Activated CD8-positive, alpha-beta memory T cell treated with anti-CD3 and anti-CD28 coated beads for 1 hour (primary cell): ENCODE data around the gene NKPD1.
A peak's percentile ranks its signal among the peaks of the same experiment; 100 is the strongest.

Experiments used
- DNase-seq, 2 donors: peaks; one replicate each; pipeline ENCODE4 v3.0.0-alpha.2; 2020; ENCODE audit warnings: low read depth in 1 of 2; ENCODE audit errors: extremely low read depth in 1 of 2

Gene NKPD1

DNA sequence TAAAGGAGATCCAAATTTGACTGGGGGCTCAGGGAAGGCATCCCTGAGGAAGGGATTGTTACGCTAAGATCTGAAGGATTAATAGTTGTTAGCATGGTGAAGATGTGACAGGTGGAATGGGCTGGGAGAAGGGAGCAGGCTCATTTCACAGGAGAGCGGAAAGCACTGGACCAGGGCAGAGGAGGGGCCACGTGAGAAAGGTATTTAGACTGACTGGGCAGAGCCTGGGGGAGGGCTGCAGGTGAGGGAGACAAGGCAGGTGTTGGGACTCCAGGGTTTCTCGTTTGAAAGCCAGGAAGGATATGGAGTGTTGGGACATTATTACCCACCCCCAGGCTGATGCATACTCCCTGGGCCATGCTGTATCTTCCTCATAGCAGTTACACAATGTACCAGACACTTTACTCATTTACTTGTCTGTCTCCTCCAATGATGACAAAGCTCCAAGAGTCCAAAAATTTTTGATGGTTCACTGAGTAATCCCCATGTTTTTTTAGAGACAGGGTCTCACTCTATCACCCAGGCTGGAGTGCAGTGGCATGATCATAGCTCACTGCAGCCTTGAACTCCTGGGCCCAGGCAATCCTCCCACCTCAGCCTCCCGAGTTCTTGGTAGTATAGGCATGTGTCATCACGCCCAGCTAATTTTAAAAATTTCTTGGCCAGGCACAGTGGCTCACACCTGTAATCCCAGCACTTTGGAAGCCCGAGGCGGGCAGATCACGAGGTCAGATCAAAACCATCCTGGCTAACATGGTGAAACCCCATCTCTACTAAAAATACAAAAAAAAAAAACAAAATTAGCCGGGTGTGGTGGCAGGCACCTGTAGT, 14.9 kb upstream of the NKPD1 start:
- DNase-seq, result no peak

DNA sequence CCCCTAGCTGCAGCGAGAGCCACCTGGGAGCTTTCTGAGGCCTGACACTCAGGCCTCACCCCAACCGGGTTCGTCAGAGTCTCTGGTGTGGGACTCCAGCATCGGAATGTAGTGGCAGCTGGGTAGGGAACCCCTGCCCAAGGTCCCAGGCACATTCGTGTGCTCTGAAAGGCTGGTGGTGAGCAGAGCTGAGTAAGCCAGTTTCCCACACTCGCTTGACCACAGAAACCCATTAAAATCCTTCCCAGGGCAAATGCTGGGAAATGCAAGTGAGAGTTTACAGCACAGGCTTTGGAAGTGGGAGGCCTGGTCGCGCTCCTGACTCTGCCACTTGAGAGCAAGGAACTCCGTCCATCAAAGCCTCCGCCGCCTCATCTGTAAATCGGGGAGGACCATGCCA, 13.0 kb upstream of the NKPD1 start:
- no peak for DNase-seq

DNA sequence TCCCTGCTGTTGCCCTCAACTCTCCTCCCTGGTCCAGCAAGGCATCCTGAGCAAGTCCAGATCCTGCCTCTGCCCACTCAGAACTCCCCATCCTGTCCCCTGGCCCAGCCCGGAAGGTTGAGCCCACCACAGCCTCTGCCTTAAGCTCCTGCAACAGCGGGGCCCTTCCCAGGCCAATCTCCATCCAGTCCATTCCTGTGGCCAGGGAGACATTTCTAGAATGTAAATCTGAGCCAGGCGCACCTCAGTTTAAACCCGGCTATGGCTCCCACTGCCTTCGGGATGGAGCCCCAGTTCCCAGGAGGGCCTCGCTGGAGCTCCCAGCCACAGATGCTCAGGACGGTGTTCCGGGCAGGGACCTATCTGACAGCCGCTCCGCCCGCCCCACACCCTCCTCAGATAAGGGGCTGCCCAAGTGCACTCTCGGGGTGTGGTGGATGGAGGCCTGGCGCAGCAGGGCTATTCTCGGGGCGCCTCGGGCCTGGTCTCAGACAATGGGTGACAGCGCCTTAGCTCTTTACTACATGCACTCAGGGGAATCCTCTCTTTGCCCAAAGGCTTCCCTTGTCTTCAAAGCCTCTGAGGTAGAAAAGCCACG, 11.9 kb upstream of the NKPD1 start:
- no peak for DNase-seq

DNA sequence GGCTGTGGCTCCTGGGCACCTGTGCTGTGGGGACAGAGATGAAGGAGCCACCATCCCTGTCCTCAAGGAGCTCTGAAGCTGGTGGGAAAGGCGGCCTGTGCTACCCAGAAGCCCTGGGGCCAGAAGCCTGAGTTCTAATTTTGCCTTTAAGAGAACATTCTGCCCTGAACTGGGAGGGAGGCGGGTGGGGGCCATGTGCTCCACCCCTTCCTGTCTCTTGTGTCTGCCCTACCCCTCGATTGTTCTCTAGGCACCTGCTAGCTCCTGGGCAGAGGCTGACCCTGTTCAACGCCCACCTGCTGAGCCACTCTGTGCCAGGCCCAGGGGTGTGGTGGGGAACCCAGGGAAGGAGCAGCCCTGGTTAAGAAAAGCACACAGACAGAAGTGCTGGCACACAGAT, 11.4 kb upstream of the NKPD1 start:
- DNase-seq, result no peak

DNA sequence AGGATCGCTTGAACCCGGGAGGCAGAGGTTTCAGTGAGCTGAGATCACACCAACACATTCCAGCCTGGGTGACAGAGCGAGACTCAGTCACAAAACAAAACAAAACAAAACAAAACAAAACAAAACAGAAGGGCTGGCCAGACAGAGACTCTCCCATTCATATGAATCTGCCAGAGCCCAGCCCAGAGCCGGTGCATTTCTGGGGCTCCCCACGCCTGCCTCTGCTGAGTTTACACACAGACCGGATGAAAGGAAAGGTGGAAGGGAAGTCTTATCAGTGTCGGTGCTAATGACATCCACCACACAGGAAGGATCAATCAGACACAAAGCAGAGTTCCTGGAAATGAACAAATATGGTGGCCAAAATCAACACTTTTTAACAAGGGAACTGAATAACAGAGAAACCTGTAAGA, 10.4 kb upstream of the NKPD1 start:
- DNase-seq, result no peak

DNA sequence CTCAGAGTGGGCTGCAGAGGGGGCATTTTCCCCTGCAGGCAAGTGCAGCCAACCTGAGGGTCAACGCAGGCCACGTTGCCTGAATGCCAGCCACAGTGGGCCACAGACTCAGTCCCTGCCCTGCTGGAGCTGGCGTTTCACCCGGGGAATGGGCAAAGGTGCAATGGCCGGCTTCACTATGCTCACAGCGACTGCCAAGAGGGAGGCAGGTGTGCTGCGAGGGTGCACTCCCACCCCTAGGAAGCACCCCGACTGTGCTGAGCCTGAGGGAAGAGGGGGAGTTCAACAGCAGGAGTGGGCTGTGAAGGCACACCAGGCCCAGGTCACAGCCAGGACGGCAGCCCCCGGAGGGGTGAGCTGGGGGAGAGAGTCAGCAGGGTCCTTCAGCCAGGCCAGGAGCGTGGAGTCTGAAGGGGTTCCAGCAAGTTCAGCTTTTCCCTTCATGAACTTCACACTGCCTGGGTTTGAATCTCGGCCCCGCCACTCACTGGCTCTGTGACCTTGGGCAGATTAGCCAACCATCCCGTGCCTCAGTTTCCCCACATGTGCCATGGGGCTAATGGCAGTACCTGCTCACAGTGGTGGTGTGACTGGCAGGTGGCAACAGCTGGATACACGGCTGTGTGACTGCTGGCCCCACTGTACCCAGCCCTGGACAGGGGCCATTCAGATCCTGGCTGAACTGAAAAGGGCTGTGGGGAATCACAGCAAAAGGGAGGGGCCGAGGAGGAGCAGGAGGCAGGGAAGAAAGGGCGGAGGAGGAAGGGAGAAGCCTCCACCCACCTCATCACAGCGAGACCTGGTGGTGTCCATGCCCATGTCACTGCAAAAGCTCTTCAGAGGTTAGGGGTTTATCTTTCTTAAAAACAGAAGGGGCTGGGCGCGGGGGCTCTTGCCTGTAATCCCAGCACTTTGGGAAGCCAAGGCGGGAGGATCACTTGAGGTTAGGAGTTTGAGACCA, 9.6 kb upstream of the NKPD1 start:
- no peak for DNase-seq

DNA sequence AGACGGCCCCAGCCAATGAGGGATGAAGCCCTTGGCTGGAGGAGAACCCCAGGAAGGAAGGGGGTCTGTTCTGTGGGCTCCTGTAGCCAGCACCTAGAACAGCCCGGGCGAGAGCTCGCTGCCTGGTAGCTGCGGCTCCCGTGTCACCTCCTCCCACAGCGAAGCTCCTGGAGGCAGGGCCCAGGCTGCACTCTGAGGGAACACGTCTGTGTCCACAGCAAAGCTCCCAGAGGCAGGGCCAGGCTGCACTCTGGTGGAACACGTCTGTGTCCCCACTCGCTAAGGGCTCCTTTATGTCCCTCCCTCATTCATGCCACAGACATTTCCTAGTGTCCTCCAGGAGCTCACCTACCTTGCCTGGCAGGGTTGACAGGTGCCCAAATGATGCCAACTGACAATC, 8.8 kb upstream of the NKPD1 start:
- DNase-seq, result no peak

DNA sequence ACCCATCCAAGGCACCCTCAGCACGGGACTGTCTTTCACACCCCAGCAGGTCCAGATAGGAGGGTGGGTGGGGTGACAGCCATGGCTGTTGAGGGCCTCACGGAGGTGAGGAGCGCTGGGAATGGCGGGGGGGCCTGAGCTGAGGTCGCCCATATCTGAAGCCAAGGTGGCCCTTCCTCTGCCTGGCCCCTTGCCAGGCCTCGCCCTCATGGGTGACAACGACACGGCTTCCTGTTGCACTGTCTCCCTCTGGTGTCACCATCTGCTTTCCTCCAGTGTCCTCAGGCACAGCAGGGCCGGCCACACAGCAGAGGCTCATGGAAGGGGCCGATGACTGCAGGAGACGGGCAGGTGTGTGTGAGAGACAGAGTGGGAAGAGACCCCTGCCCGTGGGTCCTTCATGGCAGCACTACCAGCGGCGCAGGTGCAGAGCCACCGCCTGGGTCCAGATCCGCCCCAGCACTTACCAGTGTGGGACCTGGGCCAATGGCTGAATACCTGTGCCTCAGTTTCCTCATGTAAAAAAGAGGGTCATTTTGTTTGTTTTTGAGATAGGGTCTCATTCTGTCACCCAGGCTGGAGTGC, 8.1 kb upstream of the NKPD1 start:
- no peak for DNase-seq

DNA sequence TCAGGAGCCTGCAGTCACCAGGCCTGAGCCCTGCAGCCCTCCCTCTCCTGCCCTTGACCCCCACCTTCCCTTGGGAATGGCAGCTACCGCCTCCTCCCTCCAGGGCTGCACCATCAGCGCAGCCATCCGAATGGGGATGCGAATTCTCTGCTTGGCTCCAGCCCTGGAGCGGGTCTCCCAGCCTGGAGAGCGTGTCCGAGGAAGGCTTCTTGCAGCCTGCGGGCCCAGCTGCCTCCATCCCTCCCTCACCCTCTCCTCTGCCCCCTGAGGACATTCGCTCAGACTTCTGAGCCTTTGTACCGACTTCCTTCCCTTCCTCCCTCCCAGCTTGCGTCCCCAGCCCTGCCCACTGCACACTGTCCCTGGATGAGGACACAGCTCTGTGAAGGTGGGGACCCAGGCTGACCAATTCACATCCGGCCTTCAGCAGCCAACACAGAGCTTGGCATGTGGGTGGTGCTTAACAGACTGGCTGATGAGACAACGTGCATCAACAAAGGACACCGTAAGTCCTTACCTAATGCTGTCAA, 6.0 kb upstream of the NKPD1 start:
- DNase-seq, result no peak

DNA sequence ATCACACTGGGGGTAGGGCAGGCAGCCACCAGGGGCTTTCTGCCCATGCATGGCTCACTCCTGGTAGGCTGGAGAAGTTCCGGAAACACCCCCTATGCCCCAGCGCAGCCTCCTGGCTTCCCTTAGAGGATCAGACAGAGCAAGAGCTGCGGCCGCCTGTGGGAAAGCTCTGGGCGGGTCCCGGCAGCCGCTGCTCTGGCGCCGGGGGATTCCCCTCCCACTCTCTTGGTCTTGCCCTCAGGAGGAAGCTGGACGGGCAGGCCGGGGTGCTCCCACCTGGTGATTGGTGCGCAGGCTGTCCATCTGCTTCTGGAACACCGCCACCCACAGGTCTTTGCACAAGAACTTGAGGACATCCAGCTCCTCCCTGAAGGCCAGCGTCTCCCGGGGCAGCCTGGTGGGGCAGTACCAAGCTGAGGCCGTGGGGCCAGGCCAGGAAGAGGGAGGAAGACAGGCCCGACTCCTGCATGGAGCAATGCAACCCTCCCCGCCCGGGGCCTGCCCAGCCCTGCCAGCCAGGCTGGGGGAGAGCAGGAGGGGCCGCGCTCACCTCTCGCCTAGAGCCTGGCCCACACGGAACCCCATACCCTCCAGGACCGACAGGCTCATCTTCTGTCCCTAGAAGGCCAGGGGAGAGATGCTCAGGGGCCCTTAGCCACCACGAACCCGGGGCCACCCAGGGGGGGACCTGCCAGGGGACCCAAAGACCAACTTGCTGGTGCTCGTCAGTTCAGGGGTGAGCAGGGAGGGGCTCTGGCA, 4.0 kb upstream of the NKPD1 start:
- peak in 1 of 2 donors; percentile 11 for DNase-seq

DNA sequence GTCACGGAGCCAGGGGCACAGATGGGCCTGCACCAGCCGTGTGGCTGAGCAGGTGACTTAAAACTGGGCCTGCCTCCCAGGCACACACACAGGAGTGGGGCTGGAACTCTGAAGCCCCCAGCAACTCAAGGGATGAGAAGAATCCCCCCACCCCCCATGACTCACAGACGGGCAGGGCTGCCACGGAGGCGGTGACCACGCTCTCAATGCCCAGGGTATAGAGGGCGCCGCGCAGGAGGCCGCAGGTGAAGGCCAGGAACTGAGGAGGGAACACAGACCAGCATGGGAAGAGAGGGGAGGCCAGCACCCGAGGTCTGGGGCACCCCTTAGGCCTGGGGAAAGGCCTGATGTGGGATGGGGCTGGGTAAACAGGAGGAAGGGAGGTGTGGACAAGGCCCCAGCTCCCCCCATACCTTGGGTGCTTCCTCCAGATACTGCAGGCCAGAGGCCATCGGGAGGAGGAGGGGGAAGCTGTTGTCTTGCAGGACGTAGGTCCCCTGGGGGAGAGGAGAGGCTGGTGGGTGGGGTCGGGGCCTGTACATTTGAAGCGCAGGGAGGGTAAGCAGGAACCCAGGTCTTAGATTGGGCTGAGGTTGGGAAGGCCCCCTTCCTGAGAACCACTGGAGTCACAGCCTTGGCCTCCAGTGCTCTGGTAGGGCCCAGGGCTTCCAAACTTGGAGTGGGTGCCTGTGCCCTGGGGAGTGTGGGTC, 3.1 kb upstream of the NKPD1 start:
- DNase-seq, result no peak

DNA sequence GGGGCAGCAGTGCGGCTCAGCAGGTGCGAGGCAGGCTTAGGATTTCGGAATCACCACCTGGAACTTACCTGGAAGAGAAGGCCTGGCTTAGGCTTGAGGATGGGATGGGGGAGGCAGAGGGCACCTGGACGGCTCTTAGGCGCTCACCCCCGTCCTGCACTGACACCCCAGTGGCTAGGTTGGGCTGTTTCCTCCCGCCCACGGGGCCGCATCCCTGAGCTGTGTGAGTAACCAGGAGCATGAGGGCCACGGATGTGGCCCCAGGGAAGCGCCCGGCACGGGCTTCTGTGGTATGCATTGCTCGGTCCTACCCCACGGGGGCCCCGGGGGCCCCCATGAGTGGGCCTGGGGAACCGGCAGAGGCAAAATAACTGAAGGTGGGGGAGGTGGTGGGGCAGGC, 2.4 kb upstream of the NKPD1 start:
- no peak for DNase-seq

DNA sequence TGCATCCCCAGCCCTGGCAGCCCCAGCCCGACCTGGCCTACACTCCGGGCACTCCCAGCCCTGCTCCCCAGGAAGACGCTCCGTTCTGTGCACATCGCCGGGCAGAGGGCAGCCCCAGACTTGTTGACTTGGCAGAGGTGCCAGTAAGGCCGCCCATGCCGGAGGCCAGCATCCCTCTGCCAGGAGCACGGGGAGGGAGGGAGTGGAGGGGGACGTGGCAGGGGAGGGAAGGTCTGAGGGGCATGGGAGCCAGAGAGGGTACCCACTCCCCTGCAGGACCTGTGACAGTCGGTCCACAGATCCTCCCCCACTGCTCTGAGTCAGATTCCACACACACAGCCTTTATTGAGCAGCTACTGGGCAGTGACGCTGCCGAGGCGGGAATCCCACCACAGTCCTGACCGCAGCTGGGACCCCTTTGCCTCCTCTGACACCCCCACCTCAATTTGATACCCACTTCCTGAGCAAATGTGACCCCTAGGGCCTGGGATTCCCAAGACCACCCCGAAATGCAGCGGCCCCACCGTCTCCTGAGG, 1.9 kb upstream of the NKPD1 start:
- no peak for DNase-seq

DNA sequence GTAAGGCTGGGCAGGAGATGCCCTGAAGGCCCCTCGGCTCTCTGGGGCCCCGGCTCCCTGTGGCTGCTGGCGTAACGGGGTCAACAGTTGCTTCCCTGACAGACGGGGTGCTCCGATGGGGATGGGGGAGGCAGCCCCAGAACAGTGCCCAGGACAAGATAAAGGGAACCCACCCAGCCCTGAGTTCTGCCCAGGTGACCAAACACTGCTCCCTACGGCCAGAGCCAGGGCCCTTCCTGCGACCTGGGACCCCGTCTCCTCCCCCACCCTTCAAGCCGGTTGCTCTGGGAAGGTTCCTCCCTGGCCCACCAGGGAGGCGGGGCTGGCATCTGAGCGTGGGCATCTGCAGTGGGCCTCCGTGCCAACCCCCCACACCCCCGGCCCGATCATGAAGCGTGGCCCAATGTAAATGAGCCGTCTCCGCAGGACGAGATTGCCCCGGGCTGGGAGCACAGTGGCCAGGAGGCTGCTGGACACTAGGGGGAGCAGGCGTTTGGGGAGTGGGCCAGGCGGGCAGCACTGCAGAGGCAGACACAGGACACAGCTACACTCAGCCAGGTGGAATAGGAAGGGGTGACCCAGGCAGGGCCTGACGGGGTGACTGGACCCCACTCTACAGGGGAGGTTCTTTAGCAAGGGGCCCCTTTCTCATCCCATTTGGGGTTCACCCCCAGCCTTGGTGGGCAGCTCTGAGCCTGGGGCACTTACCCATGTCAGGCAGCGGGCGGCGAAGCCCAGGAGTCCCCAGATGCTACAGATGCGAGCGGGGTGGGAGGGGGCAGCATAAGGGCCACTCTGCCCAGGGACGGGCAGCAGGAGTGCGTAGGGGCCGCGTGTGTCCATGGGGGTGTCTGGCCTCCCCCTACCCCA, 1.2 kb upstream of the NKPD1 start:
- DNase-seq, result no peak

DNA sequence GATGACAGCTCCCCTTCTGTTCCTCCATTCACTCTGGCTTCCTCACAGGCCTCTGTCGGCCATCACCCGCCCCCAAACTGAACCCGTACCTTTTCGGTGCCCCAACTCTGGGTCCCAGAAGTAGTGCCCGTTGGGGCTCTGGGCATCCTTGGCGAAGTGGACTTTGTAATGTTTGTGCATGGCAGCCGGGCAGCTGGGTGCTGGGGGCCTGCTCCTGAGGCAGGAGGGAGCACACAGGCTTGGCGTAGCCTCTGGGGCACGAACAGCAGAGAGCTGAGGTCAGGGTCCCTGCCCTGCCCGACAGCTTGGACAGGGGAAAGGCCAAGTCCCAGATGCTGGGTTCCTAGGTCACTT, 834 bp downstream of the NKPD1 start:
- no peak for DNase-seq

DNA sequence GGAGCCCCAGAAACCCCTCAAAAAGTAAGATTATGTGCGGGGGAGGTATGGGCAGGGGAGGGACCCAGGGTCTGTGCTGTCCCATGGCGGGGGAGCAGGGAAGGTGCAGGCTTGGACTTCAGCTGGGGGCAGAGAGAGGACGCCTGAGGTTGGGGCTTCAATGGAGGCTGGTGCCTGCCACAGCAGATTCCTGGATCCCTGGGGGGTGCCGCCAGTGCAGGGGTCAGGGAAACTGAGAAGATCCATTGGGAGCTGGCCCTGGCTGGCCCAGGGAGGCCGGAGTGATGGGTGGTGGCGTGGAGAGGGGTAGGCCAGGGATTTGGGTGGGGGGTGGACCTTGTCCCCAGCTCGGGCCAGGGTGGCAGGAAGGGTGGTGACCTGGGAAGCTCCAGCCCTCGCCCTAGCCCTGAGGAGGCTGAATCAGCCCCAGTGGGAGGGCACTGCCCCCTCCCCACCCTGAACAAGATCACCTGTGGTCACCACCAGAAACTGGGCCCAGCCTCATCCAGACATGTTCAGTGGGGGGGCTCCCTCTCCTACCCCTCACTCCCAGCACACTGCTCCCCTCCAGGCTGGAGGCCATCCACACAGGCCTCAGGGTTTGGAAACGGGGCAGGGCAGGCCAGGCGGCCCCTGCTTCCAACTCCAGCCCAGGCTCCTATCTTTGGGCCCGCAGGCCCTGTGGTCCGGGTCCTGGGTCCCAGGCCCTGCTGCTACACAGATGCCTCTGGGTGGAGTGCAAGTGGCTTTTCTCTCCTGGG, 1.4 kb downstream of the NKPD1 start:
- DNase-seq, result no peak

DNA sequence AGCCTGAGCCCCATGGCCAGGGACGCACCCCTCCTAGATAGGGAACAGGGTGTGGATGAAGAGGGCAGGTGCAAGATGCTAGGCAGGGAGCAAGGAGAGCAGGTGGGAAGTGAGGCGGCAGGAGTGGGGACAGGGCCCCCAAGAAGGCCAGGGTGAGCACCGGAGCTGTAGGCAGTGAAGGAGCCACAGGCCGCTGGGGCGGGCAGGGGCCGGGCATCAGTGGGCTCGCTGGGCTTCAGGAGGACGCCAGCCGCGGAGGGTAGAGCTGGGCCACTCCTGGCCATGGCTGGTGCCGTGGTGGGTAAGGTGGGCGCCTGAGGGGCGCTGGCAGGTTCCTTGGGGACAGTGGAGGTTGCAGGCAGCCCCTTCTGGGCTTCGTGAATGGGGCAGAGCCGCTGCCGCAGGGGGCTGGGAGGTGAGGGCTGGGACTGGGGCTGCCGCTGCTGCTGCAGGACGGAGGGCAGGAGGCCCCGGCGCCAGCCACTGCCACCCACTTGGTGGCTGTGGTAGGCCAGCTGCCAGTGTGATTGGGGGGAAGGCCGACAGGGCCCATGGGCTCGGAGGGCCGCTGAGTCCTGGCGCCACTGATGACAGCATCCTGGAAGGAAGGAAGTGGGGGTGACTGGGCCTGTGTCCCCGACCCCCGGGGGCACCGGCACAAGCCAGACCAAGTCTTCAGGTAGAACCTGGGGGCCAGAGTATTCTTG, 2.1 kb downstream of the NKPD1 start:
- no peak for DNase-seq
